ENCODE results near the gene ABLIM2.

Gene ABLIM2

DNA sequence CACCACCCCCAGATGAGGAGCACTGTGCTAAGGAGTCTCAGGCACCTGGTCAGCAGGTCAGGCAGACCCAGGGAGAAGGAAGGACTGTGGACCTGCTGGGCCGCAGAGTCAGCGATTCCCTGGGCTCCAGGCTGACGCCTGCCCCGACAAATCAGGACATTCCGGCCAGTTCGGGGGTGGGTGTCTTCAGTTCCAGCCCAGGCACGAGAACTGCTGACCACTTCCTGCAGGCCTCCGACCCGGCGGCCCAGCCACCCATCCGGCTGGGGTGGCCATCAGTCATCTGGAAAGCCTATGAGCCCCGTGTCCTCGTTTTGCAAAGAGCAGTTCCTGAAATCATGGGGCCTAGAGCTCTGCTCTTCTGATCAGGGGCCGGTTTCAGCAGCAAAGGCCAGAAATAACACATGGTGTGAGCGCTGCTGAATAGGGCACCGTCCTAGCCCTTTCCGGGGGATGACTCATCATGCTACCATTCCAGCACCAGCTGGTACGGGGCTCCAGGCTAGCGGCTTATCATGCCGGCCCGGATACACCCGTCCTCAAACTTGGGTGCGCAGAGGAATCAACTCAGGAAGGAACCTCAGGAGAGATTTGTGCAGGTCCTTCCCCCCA is 32.6 kb upstream of the ABLIM2 start:
- H3K4me3 ChIP-seq (ENCODE audit: low read length) = no peak overlapping the region
- TF ChIP-seq, protein P1, sequence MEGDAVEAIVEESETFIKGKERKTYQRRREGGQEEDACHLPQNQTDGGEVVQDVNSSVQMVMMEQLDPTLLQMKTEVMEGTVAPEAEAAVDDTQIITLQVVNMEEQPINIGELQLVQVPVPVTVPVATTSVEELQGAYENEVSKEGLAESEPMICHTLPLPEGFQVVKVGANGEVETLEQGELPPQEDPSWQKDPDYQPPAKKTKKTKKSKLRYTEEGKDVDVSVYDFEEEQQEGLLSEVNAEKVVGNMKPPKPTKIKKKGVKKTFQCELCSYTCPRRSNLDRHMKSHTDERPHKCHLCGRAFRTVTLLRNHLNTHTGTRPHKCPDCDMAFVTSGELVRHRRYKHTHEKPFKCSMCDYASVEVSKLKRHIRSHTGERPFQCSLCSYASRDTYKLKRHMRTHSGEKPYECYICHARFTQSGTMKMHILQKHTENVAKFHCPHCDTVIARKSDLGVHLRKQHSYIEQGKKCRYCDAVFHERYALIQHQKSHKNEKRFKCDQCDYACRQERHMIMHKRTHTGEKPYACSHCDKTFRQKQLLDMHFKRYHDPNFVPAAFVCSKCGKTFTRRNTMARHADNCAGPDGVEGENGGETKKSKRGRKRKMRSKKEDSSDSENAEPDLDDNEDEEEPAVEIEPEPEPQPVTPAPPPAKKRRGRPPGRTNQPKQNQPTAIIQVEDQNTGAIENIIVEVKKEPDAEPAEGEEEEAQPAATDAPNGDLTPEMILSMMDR (conservative IDR thresholded peaks at IDR 0.05; ENCODE audit: low read depth, low read length) = no peak
- no peak for DNase-seq (ENCODE audit: low read depth)

DNA sequence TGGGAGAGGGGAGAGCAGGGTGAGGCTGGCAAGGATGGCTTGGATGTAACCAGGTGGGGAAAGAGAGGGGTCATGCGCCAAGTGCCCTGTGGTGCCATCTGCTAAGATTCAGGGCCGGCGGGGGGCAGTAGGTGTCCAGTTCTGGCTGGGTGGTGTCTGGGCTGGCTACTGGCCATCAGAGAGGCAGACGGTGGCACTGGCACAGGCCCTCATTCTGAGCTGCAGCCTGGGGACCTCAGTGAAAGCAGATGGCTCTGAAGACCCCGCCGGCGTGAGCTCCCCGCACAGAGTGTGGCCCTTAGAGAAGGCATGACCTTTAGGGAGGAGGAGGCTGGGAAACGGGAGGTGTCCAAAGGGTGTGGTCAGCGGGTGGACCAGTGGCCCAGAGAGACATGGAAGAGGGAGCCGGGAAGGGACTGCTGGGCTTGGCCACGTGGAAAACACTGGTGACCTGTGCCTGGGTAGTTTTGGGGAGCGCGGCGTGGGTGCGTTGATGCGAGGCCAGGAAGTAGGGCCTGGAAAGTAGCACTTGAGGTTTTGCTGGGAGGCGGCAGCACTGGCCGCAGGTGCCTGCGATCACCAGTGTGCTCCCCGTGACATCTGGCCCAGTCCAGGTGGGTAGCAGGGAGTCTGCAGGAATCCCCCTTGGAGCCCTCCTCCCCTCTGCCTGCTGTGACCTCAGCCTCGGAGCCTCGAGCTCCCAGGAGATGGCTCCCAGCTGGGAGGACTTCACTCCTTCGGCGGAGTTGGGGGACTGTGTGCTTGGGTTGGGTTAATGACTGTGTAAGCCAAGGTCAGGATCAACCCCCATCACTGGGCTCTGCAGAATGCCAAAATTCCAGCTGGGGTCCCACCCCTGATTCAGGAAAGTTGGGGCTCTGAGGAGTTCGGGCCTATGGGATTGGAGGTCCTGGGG is 31.2 kb upstream of the ABLIM2 start:
- no peak overlapping the region for H3K4me3 ChIP-seq (ENCODE audit: low read length)
- DNase-seq (ENCODE audit: low read depth) = no peak
- TF ChIP-seq, protein P1 (conservative IDR thresholded peaks at IDR 0.05; ENCODE audit: low read depth, low read length) = no peak

DNA sequence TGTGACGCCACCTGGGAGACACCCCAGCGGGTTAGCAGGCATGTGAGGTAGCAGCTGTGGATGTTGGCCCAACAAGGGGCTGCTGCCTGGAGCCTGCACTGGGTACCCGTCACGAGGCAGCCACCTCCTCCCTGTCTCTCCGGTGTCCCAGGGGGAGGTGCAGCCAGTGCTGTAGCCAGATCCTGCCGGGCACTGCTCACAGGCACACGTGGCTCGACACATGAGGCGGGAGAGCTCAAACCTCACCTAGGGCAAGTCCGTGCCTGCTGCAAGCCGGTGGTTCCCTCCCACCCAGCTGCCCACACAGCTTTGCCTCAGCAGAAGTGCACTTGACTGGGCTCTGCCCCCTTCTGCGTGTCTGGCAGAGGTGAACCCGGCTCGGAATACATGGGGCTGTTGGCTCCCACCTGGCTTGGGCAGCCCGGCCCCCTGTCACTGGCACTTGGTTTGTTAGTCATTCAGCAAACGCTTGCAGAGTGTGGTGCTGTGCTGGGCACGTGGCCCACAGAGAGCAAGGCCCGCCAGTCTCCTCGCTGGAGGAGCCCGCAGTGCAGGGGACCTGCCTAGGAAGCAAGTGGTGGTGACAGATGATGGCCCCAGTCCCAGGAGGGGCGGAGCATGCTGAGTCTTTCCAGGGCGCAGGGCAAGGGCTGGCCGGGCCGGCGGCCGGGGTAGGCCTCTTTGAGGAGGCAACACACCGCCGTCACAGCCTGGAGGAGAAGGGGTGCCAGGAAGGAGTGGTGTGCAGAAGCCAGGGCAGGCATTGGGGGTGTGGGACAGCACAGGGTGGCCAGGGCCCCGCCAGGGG is 30.3 kb upstream of the ABLIM2 start:
- DNase-seq (ENCODE audit: low read depth) = peak; percentile 38
- no peak overlapping the region for H3K4me3 ChIP-seq (ENCODE audit: low read length)
- TF ChIP-seq, protein P1 (conservative IDR thresholded peaks at IDR 0.05; ENCODE audit: low read depth, low read length) = no peak

DNA sequence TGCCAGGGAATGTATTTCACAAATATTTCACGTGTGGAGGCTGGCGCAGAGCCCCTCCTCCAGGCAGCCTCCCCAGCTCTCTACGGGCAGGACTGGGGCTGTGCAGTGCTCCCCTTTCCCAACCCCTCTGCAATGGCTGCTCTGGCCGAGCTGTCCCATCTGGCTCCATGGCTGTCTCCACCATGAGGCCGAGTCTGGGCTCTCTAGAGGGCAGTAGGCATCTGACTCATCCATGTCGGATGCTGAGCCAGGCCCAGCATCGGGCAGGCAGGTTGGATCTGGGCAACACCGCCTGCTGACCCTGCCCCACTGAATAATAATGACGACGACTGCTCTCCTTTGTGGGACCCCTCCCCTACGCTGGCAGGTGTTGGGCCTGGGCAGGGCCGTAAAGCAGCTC is 29.5 kb upstream of the ABLIM2 start:
- no peak overlapping the region for H3K4me3 ChIP-seq (ENCODE audit: low read length)
- TF ChIP-seq, protein P1 (conservative IDR thresholded peaks at IDR 0.05; ENCODE audit: low read depth, low read length) = no peak
- no peak for DNase-seq (ENCODE audit: low read depth)

DNA sequence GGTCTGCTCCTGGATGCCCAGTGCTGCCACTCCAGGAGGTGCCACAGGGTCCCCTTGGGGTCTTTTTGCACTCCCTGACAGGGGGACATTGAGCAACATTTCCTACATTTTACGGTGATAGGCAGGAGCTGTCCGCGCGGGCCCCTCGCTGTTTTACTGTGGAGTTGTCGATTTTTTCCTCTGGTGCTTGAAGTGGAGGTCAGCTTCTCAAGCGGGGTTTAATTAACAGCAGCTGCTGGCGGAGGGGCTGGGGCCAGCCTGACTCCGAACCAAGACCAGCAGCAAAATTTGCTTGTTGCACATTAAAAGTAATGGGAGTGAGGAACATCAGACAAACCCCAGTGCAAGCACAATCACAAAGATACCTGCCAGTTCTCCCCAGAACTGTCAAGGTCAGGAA is 27.3 kb upstream of the ABLIM2 start:
- TF ChIP-seq, protein P1 (conservative IDR thresholded peaks at IDR 0.05; ENCODE audit: low read depth, low read length) = no peak
- no peak overlapping the region for H3K4me3 ChIP-seq (ENCODE audit: low read length)
- DNase-seq (ENCODE audit: low read depth) = no peak

DNA sequence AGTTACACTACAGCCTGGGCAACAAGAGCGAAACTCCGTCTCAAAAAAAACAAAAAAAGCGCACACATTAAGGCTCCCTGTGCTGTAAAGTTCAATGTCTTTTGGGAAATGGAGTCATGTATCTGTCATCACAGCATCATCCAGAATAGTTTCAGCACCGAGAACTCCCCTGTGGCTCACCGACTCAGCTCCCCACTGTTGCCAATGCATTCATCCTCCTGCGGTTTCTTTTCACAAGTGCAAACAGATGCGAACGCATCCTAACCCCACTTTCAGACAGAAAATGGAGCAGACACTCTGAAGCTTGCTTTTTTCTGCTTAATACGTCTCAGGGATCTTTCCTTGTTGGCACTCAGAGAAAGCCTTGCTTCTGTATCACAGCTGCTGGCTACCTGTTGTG is 26.7 kb upstream of the ABLIM2 start:
- no peak overlapping the region for H3K4me3 ChIP-seq (ENCODE audit: low read length)
- DNase-seq (ENCODE audit: low read depth) = no peak
- TF ChIP-seq, protein P1 (conservative IDR thresholded peaks at IDR 0.05; ENCODE audit: low read depth, low read length) = no peak

Measured in retinal pigment epithelial cell (primary cell).